ENCODE results near the gene PIGR.

Gene PIGR

DNA sequence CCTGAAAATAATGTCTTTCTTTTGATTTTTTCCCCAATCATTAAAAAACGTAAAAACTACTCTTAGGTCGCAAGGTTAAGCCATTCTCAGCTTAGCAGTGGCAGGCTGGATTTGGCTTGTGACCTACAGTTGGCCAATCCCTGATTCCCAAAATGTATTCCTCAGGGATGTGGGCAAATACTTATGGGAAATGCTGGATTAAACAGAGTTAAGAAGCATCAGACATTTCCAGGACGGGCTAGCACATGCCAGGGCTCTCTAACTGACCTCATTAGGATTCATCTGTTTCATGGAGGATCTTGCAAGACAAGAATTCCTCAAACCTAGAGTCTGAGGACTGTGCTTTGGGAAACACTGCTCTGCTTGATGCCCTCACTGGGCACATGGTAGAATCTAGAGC lies 50.0 kb downstream of the PIGR start:
- DNase-seq (ENCODE audit: low read depth), result peak; percentile 88
- no peak overlapping the region for H3K4me3 ChIP-seq (ENCODE audit: low read length)
- TF ChIP-seq, protein P1, sequence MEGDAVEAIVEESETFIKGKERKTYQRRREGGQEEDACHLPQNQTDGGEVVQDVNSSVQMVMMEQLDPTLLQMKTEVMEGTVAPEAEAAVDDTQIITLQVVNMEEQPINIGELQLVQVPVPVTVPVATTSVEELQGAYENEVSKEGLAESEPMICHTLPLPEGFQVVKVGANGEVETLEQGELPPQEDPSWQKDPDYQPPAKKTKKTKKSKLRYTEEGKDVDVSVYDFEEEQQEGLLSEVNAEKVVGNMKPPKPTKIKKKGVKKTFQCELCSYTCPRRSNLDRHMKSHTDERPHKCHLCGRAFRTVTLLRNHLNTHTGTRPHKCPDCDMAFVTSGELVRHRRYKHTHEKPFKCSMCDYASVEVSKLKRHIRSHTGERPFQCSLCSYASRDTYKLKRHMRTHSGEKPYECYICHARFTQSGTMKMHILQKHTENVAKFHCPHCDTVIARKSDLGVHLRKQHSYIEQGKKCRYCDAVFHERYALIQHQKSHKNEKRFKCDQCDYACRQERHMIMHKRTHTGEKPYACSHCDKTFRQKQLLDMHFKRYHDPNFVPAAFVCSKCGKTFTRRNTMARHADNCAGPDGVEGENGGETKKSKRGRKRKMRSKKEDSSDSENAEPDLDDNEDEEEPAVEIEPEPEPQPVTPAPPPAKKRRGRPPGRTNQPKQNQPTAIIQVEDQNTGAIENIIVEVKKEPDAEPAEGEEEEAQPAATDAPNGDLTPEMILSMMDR (conservative IDR thresholded peaks at IDR 0.05; ENCODE audit: low read length), result no peak

DNA sequence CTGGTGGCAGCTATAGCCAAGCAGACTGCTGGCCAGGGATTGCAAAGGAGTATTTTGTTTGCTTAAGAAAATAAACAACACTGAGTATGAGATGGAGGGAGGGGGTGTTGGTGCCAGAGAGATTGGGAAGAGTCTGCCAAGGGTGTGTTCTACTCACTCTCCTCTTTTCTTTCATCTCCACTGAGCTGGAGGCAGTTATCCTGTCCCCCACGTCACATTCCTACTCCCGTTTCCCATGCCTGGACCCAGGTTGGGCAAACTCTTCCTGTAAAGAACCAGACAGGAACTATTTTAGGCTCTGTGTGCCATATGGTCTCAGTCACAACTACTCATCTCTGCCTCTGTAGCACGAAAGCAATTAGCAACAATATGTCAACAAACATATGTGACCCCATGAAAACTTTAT lies 50.4 kb downstream of the PIGR start:
- H3K4me3 ChIP-seq (ENCODE audit: low read length), result no peak overlapping the region
- peak; percentile 96 for DNase-seq (ENCODE audit: low read depth)
- TF ChIP-seq, protein P1 (conservative IDR thresholded peaks at IDR 0.05; ENCODE audit: low read length), result no peak

DNA sequence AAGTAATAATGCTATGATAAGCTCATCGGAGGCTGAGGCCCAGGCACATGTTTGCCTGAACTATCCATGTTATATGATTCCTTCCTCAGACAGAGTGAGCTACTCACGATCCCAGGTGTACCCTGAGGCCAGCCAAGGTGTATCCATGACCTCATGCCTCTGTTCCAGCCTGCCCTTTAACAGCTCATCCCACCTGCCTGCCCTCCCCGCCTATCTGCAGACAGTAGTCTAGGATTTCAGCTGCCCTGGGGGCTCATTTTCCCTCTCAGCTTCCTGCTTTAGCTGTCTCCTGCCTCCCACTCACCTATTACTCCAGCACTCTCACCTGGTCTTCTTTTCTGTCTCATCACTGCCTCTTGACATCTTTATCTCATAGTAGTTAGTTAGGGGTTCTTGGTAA lies 50.9 kb downstream of the PIGR start:
- no peak for DNase-seq (ENCODE audit: low read depth)
- TF ChIP-seq, protein P1 (conservative IDR thresholded peaks at IDR 0.05; ENCODE audit: low read length), result no peak
- H3K4me3 ChIP-seq (ENCODE audit: low read length), result no peak overlapping the region

DNA sequence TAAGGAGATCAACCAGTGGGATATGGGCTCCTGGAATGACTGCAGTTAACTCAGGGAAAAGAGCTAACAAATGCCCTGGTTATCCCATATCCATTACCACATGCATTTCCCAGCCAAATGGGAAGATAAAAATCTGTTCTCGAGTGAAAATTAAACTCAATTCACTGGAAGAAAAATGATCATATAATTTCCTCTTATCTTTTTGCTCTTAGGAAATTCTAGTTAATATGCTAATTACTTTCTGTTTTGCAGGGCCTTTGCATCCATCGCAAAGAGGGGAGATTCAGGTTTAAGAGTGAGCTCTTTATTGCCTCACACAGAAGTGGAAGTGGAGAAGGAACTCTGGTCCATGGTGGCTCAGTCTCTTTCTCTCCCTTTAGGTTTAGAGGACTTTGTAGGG lies 52.9 kb downstream of the PIGR start:
- TF ChIP-seq, protein P1 (conservative IDR thresholded peaks at IDR 0.05; ENCODE audit: low read length), result no peak
- H3K4me3 ChIP-seq (ENCODE audit: low read length), result no peak overlapping the region
- DNase-seq (ENCODE audit: low read depth), result no peak

DNA sequence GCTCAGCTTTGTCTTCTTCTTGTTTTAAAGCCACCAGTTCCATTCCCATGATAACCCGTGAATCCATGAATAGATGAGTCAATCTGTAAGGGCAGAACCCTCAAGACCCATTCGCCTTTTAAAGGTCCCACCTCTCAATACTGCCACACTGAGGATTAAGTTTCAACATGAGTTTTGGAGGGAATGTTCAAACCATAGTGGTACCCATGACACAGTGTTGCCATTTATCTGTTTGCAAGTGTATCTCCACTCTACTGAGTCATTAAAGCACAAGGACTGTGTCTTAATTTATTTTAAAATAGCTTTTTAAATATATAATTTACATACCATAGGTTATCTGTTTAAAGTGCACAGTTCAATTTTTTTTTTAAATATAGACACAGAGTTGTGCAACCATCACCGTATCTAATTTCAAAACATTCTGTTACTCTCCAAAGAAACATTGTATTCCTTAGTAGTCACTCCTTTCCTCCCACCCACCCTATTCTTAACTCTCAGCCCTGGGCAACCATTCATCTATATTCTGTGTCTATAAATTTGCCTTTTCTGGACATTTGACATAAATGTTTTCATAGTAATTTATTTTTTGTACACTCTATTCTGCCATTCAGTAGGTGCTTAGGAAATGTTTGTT lies 53.8 kb downstream of the PIGR start:
- DNase-seq (ENCODE audit: low read depth), result peak; percentile 49
- TF ChIP-seq, protein P1 (conservative IDR thresholded peaks at IDR 0.05; ENCODE audit: low read length), result no peak
- no peak overlapping the region for H3K4me3 ChIP-seq (ENCODE audit: low read length)

DNA sequence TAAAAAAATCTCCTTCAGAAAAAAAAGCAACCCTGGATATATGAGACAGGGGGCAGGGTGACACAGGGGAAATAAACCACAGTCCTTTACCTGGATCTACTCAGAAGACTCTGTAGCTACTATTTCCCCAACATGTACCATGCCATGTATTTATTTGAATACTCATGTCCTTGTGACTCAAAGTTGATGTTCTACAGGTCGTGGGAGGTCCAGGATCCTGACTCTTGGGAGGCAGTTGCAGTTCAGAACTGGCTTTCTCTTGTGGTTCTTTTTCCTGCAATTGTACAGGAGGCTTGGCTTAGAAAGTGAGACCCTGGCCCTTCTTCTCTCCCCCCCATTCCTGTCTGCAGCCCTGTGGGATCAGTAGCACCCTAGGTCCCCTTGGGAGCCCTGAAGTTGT lies 54.9 kb downstream of the PIGR start:
- no peak for DNase-seq (ENCODE audit: low read depth)
- TF ChIP-seq, protein P1 (conservative IDR thresholded peaks at IDR 0.05; ENCODE audit: low read length), result no peak
- no peak overlapping the region for H3K4me3 ChIP-seq (ENCODE audit: low read length)
